HG03139 (cell line): ENCODE measurements around the gene RNF213.

Experiments
- ATAC-seq: cut with Tn5 transposase; IDR thresholded peaks from one replicate; pipeline ENCODE4 v1.9.1; 2021; ENCODE audit not compliant: unreplicated experiment

The RNF213 gene

DNA sequence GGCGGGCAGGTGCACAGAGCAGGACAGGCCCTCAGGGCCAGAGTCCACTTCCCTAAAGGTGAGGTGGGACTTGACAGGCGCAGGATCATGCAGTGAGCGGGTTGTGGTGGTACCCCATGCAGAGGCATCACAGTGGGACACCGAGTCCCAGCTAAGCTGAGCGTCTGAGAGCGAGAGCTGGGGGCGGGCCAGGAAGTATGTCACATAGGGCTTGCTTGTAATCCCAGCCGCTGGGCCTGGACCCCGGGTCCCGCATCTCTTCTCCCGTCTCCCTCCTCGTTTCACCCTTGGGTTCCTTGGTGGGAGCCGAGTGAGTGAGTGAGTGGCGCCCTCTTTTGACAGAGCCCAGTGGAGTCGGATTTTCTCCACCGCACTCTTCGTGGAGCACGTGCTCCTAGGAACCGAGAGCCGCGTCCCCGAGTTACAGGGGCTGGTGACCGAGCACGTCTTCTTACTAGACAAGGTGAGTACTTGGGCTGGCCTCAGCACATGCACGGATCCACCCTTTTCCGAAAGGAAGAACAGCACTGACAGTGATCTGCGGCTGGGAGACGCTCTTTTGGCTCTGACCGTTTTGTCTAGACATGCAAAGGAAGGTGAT lies 103.5 kb downstream of the RNF213 start:
- no peak for ATAC-seq

DNA sequence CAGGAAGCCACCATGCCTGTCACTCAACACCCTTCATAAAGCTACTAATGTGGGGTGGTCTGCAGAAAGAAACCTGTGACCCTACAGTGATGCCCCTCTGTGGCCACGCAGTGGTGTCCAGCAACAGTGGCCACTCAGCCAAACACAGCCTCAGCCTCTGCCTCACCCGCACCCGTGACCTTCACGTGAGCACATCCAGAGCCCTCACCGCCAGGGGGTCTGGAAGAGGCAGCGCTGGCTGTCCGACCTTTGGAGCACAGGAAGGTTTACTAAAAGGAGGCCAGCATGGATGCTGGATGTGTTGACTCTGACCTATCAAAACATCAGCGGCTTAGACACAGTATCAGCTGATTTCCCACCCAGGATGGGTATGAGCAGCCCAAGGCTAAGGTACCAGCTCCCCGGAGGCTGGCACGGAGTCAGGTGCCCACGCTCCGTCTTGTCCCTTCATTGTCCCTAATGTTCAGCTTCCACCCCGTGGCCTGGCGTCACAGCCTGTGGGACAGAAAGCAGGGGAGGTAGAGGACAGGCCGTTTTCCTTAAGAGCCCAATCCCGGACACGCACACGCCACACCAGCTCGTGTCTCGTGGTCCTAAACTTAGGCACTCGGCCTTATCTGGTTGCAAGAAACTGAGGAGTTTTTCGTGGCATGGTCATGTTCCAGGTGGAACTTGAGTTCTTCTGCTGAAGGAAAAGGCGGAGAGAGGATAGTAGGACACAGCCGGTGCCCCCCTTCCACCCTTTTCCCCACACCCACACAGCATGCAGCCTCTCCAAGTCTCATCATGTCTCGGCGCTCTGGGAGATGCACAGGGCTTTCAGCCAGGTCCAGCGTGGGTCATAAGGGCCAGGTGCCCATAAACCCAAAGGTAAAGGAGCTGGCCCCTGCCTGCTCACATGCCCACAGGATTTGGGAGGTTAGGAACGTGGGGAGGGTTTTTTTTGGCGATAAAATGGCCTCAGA lies 104.6 kb downstream of the RNF213 start:
- ATAC-seq = no peak

DNA sequence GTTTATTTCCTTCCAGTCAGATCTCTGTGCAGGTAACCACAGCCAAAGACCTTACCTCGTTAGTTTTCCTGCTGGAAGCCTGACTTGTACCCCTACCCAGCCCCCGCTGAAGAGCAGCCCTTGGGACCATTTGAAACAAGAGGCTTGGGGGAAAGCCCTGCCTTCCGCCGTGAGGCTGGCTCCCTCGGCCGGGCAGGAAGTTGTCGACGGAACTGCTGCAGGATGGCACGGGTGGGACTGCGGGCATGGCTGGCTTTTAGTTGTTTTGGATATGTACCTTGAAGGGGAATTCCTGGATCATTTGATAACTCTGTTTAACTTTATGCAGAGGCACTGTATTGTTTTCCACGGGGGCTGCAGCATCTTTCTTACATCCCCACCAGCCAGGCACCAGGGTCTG lies 105.3 kb downstream of the RNF213 start:
- no peak for ATAC-seq

DNA sequence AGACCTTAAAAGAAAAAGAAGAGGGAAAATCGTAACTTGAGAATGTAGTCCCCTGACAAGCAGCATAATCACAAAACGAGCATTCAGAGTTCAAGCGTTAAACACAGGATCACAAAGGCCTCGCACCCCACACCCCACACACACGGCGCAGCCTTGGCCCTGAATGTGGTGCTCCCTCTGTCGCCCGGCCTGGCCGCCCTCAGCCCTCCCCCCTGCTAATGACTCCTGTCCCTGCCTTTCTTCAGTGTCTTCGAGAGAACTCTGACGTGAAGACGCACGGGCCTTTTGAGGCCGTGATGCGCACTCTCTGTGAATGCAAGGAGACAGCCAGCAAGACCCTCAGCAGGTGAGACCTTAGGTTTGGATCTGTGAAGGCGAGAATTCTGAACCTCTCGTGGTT lies 106.9 kb downstream of the RNF213 start:
- no peak for ATAC-seq

DNA sequence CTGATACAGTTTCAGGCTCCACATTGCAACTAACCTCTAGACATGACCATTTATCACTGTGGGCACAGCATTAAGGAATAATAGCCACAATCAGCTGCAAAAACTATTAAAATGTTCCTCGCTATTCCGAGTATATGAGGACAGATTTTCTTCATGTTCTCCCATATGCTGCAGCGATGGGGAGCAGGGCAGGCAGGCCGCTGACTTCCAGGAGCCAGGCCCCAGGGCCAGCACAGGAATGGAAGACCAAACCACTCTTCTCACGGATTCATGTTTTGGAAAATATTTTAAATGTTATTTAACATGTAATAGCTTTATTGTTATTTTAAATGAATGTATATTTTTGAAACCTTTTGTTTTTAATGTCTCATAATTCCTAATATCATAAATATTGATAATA lies 110.5 kb downstream of the RNF213 start:
- ATAC-seq = no peak

DNA sequence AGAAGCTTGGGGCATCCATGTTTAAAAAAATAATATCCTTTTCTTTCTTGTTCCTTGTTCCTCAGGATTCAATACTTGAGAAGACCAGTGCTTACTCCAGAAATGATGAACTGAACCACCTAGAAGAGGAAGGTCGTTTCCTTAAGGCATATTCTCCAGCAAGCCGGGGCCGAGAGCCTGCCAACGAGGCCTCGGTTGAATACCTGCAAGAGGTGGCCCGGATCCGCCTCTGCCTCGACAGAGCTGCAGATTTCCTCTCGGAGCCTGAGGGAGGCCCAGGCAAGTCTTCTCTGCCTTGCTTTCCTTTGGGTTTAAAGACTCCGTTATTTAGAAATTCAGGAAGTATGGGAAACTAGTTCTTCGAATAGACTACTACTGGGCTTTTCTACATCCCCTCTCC lies 111.8 kb downstream of the RNF213 start:
- no peak for ATAC-seq

DNA sequence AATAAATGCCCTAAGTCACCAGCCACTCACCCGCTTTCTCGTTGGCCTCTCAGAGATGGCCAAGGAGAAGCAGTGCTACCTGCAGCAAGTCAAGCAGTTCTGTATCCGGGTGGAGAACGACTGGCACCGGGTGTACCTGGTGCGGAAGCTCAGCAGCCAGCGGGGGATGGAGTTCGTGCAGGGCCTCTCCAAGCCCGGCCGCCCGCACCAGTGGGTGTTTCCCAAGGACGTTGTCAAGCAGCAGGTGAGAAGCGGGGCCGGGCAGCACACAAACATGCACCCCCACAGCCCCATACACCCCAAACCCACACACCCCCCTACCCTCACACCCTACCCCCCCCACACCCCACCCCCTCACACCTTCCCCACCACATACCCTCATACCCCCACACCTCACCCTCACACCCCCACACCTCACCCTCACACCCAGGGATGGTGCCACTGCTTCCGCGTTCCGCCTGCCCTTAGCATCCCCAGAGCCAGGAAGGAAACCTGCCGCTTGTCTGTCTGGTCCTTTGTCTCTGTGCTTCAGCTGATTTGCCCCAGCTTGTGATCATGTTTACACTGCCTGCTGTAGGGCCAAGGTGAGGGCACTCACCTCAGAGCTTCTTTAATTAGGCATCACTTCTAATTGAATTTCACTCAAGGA lies 112.4 kb downstream of the RNF213 start:
- ATAC-seq = no peak

DNA sequence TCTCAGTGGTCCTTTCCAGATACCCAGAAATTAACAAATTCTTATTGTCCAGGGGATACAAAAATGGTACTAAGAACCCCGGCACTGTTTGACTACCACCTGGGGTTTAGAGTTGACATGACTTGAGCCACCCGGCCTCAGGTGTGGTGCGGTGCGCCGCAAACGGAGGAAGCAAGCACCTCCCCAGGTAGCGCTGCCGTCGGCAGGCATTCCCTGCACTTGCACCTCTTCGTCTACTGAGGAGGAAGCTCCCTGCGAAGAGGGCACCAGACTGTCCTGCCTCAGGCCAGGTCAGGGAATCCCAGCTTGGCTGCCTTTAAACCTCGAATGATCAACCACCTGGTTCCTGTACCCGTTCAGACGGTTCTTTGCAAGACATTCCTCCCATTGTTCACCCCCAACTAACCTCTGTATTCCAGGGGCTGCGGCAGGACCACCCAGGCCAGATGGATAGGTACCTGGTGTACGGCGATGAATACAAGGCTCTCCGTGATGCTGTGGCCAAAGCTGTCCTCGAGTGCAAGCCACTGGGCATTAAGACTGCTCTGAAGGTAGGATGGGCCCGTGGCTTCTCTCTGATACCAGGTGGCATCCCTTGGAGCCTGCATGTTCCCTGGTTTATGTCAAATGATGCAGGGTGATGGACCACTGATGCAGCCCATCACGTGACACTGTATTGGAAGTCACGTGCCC lies 113.5 kb downstream of the RNF213 start:
- ATAC-seq = no peak

DNA sequence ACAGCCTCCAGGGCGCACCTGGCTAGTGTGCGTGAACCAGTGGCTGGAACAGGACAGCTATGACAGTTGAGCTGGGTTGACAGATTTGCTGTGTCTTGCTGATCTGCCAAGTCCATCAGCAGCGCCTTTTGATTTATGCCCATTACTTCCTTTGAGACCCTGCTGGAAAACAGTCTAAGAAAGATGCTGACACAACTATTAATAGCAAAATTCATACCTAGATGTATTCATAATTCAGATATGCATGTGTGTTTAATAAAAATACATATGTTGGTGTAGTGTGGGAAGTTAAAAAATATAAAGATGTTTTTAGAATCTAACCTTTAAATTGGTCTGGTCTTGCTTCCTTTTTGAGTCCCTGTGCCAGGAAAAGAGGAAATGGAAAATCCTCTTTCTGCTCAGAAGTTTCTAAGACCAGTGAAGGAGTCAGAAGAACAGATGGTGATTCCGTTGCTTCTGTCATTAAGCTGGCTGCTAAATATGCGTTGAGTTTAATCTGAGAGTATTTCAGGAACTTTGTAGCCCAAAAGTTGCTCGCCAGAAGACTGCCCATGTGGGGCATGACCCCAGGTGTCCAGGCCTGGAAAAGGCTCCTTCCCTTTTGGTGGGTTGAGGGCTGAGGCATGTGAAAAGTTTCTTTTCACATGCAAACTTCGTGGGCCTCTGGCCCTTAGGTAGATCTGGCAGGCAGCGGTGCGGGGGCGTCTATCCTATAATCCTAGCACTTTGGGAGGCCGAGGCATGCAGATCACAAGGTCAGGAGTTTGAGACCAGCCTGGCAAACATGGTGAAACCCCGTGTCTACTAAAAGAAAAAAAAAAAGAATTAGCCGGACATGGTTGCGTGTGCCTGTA lies 114.3 kb downstream of the RNF213 start:
- ATAC-seq = no peak

DNA sequence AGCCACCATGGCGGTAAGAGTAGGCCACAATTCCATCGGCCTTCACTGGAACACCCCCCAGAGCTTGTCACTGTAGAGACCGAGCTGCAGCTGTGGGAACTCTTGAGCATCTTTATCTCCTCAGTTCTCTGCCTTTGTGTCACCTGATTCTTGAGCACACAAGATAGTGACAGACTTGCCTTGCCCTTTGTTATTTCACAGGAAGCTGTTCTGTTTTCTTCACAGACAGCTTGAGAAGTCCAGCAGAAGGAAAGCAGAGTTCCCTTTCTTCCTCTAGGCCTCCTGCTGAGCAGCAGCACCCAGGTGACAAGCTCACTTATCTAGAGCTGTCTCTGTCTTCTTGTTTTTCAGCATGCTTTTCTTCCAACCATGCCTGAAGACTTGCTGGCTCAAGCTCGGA lies 115.9 kb downstream of the RNF213 start:
- no peak for ATAC-seq

DNA sequence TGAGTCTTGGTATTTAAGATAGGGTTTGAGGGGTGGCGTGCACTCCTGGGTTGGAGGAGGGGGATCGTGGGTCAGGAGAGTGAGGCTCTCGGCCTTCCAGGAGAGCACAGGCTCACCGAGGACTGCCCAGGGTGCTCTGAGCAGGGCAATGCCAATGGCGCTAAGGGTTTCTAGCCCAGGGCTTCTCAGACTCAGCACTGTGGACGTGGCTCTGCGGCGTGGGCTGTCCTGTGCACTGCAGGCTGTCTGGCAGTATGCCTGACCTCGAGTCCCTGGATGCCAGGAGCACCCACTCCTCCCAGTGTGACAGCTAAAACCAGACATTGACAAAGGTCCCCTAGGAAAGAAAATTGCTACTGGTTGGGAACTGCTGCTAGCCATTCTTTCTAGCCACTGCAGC lies 117.1 kb downstream of the RNF213 start:
- ATAC-seq = no peak

DNA sequence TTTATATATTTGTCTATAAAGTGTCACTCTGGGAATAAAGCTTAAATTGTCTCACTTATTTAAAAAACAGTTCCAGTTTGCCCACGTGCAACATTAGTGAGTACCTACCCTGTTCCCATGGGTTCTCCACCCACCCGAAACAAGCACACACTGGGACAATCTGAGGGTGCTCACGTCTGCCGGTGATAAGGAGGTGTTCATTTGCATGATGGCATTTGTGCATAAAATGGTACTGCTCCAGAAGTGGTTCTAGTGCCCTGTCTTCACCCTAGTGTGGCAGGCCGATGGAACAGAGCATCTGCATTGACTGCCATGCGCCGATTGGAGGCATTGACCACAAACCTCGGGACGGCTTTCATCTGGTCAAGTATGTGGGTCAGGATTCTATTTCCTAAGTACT lies 118.7 kb downstream of the RNF213 start:
- no peak for ATAC-seq

DNA sequence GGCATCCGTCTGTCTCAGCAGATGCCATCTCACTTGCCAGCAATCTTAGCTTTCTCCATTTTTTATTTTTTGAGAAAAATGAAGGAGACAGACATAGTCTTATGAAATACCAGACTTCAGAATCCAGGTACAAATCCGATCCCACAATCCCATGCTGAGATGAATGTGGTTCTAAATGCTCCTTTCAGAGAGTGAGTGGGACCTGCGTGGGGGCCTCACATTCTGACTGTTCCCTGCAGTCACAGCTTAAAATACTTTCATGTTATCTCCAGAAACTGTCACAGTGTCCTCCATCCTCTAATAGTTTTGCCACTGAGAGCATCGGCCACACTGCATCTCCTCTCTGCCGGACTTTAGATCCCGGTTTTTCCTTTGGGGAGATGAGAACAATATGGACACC lies 119.4 kb downstream of the RNF213 start:
- ATAC-seq = no peak

DNA sequence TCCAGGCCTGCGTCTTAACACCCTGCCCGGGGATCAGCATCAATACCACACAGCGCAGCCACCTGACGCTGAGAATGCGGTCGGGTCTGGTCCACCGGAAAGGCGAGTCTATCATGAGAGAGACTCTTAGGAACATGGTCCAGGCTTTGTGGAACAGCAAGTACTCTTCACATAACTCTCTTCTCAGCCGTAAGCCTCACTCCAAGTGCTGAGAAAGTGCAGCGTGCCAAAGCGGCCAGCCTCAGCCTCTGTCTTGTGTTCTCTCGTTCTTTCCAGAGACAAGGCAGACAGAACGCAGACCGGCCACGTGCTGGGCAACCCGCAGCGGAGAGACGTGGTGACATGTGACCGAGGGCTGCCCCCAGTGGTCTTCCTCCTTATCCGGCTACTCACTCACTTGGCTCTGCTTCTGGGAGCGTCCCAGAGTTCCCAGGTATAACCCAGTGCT lies 119.9 kb downstream of the RNF213 start:
- no peak for ATAC-seq

DNA sequence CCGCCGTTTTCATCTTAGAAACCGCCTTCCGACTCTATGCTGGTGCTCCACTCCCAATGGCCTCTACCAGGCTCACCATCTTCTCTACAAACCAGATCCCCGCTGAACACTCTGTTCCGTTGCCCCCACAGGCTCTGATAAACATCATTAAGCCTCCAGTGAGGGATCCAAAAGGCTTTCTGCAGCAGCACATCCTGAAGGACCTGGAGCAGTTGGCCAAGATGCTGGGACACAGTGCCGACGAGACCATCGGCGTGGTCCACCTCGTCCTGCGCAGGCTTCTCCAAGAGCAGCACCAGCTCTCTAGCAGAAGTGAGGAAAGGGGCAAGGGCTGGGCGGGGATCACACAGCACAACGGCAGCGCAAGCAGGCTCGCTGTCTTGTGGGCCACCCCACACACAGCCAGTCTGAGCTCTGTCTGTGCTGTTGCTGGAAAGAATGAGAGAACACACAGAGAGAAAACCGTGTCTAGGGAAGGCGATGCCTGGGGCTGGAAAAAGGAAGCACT lies 120.8 kb downstream of the RNF213 start:
- no peak for ATAC-seq

DNA sequence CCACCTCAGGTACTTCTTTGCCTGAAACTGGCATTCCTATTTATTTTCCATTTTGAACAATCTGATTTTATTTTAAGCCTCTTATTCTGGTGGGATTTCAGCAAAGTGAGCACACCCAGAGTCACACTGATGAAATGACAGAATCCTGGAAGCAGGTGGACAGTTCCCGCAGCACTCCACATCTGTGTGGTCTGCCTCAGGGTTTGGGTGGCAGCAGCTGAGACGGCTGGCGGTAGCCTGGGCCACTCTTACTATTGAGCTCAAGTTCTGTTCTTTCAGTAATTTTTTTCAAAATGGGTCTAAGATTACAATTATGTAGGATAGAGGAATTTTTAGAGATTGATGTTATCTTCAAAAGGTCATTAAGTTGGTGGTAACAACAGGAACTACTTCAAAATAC lies 121.8 kb downstream of the RNF213 start:
- no peak for ATAC-seq

DNA sequence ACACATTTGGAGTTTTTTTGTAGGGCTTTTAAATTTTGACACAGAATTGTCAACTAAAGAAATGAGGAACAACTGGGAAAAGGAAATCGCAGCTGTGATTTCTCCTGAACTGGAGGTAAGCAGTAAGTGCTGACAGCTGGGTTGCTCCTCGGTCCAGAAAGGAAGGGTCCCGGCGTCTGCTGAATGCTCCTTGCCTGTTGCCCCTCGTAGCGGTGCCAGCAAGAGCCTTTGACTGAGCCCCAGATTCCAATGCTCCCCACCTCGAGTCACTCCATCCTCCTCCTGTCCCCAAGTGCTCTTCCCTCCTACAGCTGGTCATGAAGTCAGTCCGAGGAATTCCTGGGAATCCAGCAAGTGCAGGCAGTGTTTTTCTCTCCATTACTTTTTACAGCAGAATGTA lies 122.3 kb downstream of the RNF213 start:
- ATAC-seq = no peak

DNA sequence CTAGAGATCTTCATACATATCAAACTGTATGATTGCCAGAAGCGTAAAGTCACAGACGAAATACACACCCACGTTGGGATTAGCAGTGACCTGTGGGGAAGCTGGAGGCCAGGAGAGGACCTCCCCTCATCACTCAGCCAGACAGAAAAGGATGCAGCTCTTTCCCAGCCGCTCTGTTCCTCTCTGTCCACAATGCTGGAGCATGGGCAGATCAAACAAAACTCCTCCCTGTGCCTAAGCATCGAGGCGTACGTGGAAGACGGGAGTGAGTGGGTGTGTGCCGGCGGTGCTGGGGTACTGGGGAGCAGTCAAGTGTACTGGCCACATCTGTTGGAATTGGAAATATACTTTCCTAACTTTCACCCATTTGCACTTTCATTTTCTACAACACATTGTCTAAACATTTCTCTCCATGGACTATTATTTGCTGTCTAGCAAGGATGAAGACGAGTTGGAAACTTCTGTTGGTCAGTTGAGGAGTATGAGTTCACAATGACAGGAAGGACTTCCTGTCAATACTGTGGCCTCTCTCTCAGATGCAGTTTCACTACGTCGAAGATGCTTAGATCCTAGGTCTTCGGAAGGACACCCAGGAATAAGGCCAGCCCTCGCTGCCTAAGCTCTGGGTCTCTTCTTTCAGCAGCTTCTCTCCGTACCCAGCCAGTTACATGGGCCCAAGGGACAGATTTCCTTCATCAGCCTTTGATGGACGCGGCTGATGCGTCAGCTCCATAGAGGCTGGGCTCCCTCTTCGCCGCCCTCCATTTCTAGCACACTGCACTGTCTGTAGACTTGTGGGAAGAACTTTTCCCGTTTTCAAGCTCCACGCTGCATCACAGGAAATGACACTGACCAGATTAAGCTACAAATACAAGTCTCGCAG lies 123.7 kb downstream of the RNF213 start:
- ATAC-seq = no peak

DNA sequence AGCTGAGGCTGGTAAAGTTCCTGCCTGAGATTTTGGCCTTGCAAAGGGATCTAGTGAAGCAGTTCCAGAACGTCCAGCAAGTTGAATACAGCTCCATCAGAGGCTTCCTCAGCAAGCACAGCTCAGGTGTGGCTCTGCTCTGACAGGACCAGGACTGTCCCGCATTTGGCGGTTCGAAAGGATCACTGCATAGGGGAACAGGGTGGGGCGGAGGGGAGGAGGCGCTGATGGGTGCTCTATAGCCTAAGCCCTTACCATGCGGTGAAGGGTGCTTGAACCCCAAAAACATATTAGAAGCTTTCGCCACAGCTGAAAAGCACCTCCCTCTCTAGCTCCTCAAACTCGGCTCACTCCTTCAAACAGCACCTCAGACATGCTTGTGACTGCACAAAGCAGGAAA lies 124.4 kb downstream of the RNF213 start:
- ATAC-seq = no peak
